H7 (cell line): ENCODE data around the gene ROR1. TPM values are rescaled to one million over a fixed set of nuclear protein-coding genes. Genes with fewer than 3 reads are reported as not detected.

Experiments used
- DNase-seq: peaks from one replicate; pipeline ENCODE4 v3.0.0; 2012
- H3K27me3 ChIP-seq: 2 replicates; pipeline ENCODE4 v1.6.0; 2011; ENCODE audit warnings: mild to moderate bottlenecking, low read length; ENCODE audit not compliant: control insufficient read depth, insufficient read depth
- H3K36me3 ChIP-seq: replicated peaks from 2 replicates; pipeline ENCODE4 v1.5.1; 2011; ENCODE audit warnings: low read length; ENCODE audit not compliant: control insufficient read depth, insufficient read depth
- H3K4me3 ChIP-seq: 2 replicates; pipeline ENCODE4 v1.5.1; 2011; ENCODE audit warnings: low read depth, mild to moderate bottlenecking, control low read depth, low read length, moderate library complexity; ENCODE audit not compliant: insufficient read depth
- total RNA-seq: library from RNA; depleted of rRNA; stranded (reverse); fragments of >200 nt; shearing (Covaris generic); gene quantifications from 2 replicates; pipeline ENCODE4 v1.2.3, GENCODE V29; 2014

Gene ROR1
- total RNA-seq, 1 experiment from 2014 or later, result 63.4 TPM

GRCh38 chr1:64041371-64042131 is 267.7 kb downstream of the ROR1 start:
- H3K27me3 ChIP-seq, result no peaks in the 10 kb centered on the region
- no peak for DNase-seq
- no peak overlapping the region for H3K4me3 ChIP-seq

GRCh38 chr1:64042331-64043100 is 268.7 kb downstream of the ROR1 start:
- H3K4me3 ChIP-seq, result no peak overlapping the region
- no peaks in the 10 kb centered on the region for H3K27me3 ChIP-seq
- H3K36me3 ChIP-seq, result no peaks in the 10 kb centered on the region
- DNase-seq, result no peak

More at GRCh38 chr1:64041371-64042131, 267.7 kb downstream of the ROR1 start:
- H3K36me3 ChIP-seq, result no peaks in the 10 kb centered on the region

- Histone ChIP-seq H3K36me3 (no peaks in the 10 kb centered on the region), H3K27me3 (no peaks in the 10 kb centered on the region), H3K4me3 (no peak overlapping the region)
- no peak for DNase-seq
Observed at GRCh38 chr1:64043288-64043687, 269.5 kb downstream of the ROR1 start.

GRCh38 chr1:64043976-64044375 is 270.2 kb downstream of the ROR1 start:
- Histone ChIP-seq H3K27me3 (no peaks in the 10 kb centered on the region), H3K4me3 (no peak overlapping the region), H3K36me3 (no peaks in the 10 kb centered on the region)
- DNase-seq, result no peak

GRCh38 chr1:64046243-64046642 is 272.4 kb downstream of the ROR1 start:
- H3K4me3 ChIP-seq, result no peak overlapping the region
- H3K27me3 ChIP-seq, result no peaks in the 10 kb centered on the region
- DNase-seq, result peak; percentile 22
- no peaks in the 10 kb centered on the region; the same call in 1 of the 2 replicates for H3K36me3 ChIP-seq

GRCh38 chr1:64046891-64047290 is 273.1 kb downstream of the ROR1 start:
- Histone ChIP-seq H3K4me3 (no peak overlapping the region), H3K27me3 (no peaks in the 10 kb centered on the region), H3K36me3 (no peaks in the 10 kb centered on the region; the same call in 1 of the 2 replicates)
- no peak for DNase-seq

GRCh38 chr1:64047549-64047996 is 273.8 kb downstream of the ROR1 start:
- Histone ChIP-seq H3K4me3 (no peak overlapping the region), H3K27me3 (no peaks in the 10 kb centered on the region), H3K36me3 (no peaks in the 10 kb centered on the region; the same call in 1 of the 2 replicates)
- no peak for DNase-seq

- no peak for DNase-seq
- Histone ChIP-seq H3K36me3 (no peaks in the 10 kb centered on the region; the same call in 1 of the 2 replicates), H3K27me3 (no peaks in the 10 kb centered on the region), H3K4me3 (no peak overlapping the region)
Observed at GRCh38 chr1:64049900-64050540, 276.2 kb downstream of the ROR1 start.

- H3K4me3 ChIP-seq, result no peak overlapping the region
- H3K36me3 ChIP-seq, result no peaks in the 10 kb centered on the region; the same call in 1 of the 2 replicates
- H3K27me3 ChIP-seq, result no peaks in the 10 kb centered on the region
- DNase-seq, result no peak
Observed at GRCh38 chr1:64050601-64051000, 276.8 kb downstream of the ROR1 start.

- DNase-seq, result no peak
- Histone ChIP-seq H3K36me3 (no peaks in the 10 kb centered on the region; the same call in 1 of the 2 replicates), H3K27me3 (no peaks in the 10 kb centered on the region), H3K4me3 (no peak overlapping the region)
Observed at GRCh38 chr1:64051796-64052195, 278.0 kb downstream of the ROR1 start.

- no peaks in the 10 kb centered on the region; the same call in 1 of the 2 replicates for H3K36me3 ChIP-seq
- DNase-seq, result no peak
- no peaks in the 10 kb centered on the region for H3K27me3 ChIP-seq
- H3K4me3 ChIP-seq, result no peak overlapping the region
Observed at GRCh38 chr1:64052777-64053176, 279.0 kb downstream of the ROR1 start.

GRCh38 chr1:64055310-64055709 is 281.5 kb downstream of the ROR1 start:
- H3K27me3 ChIP-seq, result no peaks in the 10 kb centered on the region; the same call in 1 of the 2 replicates
- H3K36me3 ChIP-seq, result no peaks in the 10 kb centered on the region
- DNase-seq, result no peak

GRCh38 chr1:64059556-64059955 is 285.7 kb downstream of the ROR1 start:
- no peak for DNase-seq
- Histone ChIP-seq H3K27me3 (no peaks in the 10 kb centered on the region; the same call in 1 of the 2 replicates), H3K36me3 (no peaks in the 10 kb centered on the region), H3K4me3 (no peak overlapping the region)

More at GRCh38 chr1:64055310-64055709, 281.5 kb downstream of the ROR1 start:
- H3K4me3 ChIP-seq, result no peak overlapping the region

- Histone ChIP-seq H3K36me3 (no peaks in the 10 kb centered on the region), H3K4me3 (no peak overlapping the region), H3K27me3 (no peaks in the 10 kb centered on the region; the same call in 1 of the 2 replicates)
- DNase-seq, result no peak
Observed at GRCh38 chr1:64060611-64061302, 286.9 kb downstream of the ROR1 start.
